ENCODE data around the gene IL36A.

Gene IL36A

DNA sequence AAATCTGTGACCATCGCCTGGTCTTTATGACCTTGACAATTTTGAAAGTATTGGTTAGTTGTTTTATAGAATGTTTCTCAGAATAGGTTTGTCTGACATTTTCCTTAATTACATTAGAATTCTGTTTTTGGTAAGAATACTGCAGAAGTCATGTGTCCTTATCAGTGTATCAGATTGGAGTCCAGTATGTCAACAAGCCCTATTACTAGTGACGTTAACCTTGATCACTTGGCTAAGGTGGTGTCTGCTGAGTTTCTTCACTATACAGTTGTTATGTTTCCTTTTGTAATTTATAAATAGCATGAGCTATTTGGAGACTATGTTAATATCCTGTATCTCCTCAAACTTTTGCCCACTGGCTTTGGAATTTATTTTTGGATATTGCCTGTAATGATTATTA is 38.2 kb upstream of the IL36A start:
- TF ChIP-seq, protein P1, sequence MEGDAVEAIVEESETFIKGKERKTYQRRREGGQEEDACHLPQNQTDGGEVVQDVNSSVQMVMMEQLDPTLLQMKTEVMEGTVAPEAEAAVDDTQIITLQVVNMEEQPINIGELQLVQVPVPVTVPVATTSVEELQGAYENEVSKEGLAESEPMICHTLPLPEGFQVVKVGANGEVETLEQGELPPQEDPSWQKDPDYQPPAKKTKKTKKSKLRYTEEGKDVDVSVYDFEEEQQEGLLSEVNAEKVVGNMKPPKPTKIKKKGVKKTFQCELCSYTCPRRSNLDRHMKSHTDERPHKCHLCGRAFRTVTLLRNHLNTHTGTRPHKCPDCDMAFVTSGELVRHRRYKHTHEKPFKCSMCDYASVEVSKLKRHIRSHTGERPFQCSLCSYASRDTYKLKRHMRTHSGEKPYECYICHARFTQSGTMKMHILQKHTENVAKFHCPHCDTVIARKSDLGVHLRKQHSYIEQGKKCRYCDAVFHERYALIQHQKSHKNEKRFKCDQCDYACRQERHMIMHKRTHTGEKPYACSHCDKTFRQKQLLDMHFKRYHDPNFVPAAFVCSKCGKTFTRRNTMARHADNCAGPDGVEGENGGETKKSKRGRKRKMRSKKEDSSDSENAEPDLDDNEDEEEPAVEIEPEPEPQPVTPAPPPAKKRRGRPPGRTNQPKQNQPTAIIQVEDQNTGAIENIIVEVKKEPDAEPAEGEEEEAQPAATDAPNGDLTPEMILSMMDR (conservative IDR thresholded peaks at IDR 0.05; ENCODE audit: control insufficient read depth, insufficient read depth, low read depth, low read length): no peak
- H3K4me3 ChIP-seq (ENCODE audit: control insufficient read depth, low read depth, low read length): no peak overlapping the region
- DNase-seq (ENCODE audit: low read depth): no peak

- TF ChIP-seq, protein P1 (conservative IDR thresholded peaks at IDR 0.05; ENCODE audit: control insufficient read depth, insufficient read depth, low read depth, low read length): no peak
- H3K4me3 ChIP-seq (ENCODE audit: control insufficient read depth, low read depth, low read length): no peak overlapping the region
- no peak for DNase-seq (ENCODE audit: low read depth)
Observed at GRCh38 chr2:112972423-112973086, 32.7 kb upstream of the IL36A start.

DNA sequence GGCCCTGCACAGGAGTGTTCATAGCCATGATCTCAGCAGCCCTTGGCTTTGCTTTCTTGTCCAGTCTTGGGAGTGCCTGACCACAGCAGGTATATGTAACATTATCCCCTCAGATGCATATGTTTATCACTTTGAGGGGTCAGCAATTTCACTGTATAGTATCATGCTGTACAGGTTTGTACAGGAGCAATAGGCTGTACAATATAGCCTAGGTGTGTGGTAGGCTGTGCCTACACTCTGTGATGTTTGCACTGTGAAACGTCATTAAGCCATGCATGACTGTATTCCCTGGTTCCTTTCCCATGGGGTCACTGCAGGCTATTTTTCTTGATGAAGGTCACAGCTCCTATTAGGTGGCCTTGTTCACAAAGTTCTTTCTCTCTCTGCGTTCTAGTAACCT is 32.1 kb upstream of the IL36A start:
- H3K4me3 ChIP-seq (ENCODE audit: control insufficient read depth, low read depth, low read length): no peak overlapping the region
- TF ChIP-seq, protein P1 (conservative IDR thresholded peaks at IDR 0.05; ENCODE audit: control insufficient read depth, insufficient read depth, low read depth, low read length): no peak
- DNase-seq (ENCODE audit: low read depth): no peak

GRCh38 chr2:112977559-112978056 is 27.7 kb upstream of the IL36A start, which contains the start of gene IL36G:
IL36G (plus strand) TSS chr2:112978006; CDS start chr2:112978639, 633 bp downstream.
- TF ChIP-seq, protein P1 (conservative IDR thresholded peaks at IDR 0.05; ENCODE audit: control insufficient read depth, insufficient read depth, low read depth, low read length): no peak
- H3K4me3 ChIP-seq (ENCODE audit: control insufficient read depth, low read depth, low read length): no peak within 1 kb of the TSS
- no peak for DNase-seq (ENCODE audit: low read depth)

- H3K4me3 ChIP-seq (ENCODE audit: control insufficient read depth, low read depth, low read length): no peak overlapping the region
- TF ChIP-seq, protein P1 (conservative IDR thresholded peaks at IDR 0.05; ENCODE audit: control insufficient read depth, insufficient read depth, low read depth, low read length): no peak
- no peak for DNase-seq (ENCODE audit: low read depth)
Observed at GRCh38 chr2:112979731-112980130, 25.5 kb upstream of the IL36A start.

GRCh38 chr2:112980537-112980936 is 24.7 kb upstream of the IL36A start:
- no peak for DNase-seq (ENCODE audit: low read depth)
- TF ChIP-seq, protein P1 (conservative IDR thresholded peaks at IDR 0.05; ENCODE audit: control insufficient read depth, insufficient read depth, low read depth, low read length): no peak
- no peak overlapping the region for H3K4me3 ChIP-seq (ENCODE audit: control insufficient read depth, low read depth, low read length)

Data from fibroblast of mammary gland (primary cell).